ENCODE results near the gene FYB1. TPM values are rescaled to one million over a fixed set of nuclear protein-coding genes. Genes with fewer than 3 reads are reported as not detected.

Gene FYB1
- total RNA-seq, 1 experiment from 2014 or later = 0.52 TPM

- no peaks in the 10 kb centered on the region for H3K27me3 Mint-ChIP-seq (ENCODE audit: low read depth)
Observed at GRCh38 chr5:39178861-39179260, 40.5 kb downstream of the FYB1 start.

DNA sequence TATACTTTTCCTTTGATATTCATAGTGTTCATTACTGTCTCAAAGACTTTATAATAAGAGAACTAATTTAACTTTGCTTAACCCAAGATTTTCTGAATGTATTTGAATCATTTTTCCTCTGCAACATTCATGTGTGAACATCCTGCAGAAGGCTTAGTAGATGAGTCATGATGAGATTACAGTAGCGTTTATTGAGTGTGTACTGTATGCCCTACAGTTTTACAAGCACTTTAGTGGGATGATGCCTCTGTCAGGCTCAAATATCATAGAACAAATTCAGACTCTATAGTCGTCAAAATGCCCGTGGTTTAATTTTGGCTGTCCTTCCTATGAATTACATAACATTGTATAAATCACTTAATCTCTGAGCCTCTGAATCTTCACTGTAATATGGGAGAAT lies 41.2 kb downstream of the FYB1 start:
- H3K27me3 Mint-ChIP-seq (ENCODE audit: low read depth) = no peaks in the 10 kb centered on the region
- H3K27ac Mint-ChIP-seq = no peak overlapping the region
- CTCF ChIA-PET = no interaction called here
- ATAC-seq = no peak
- no peak for DNase-seq (ENCODE audit: low spot score)
- TF ChIP-seq ELF4 (CRISPR knock-in tag; IDR thresholded peaks at IDR 0.05; ENCODE audit: low read depth) = no peak
- no peaks in the 10 kb centered on the region; the same call in 1 of the 2 replicates for H3K36me3 Mint-ChIP-seq
- H3K4me3 Mint-ChIP-seq = no peak overlapping the region
- POLR2A ChIA-PET = no interaction called here
- H3K9me3 Mint-ChIP-seq = peaks cover 2% of the 10 kb centered on the region
- H3K4me1 Mint-ChIP-seq = peaks cover 9% of the 10 kb centered on the region; the same call in 1 of the 2 replicates

More at GRCh38 chr5:39178861-39179260, 40.5 kb downstream of the FYB1 start:
- CTCF ChIA-PET = interaction anchor here (1.0 kb wide), 1 partner anchor 39 kb away, joined by 6 read pairs; no protein-coding TSS in a partner anchor
- Mint-ChIP-seq H3K27ac (no peak overlapping the region), H3K4me1 (peaks cover 9% of the 10 kb centered on the region; the same call in 1 of the 2 replicates), H3K36me3 (no peaks in the 10 kb centered on the region), H3K4me3 (no peak overlapping the region), H3K9me3 (no peaks in the 10 kb centered on the region)
- DNase-seq (ENCODE audit: low spot score) (no peak), ATAC-seq (no peak)
- no peak for TF ChIP-seq ZNF396 (CRISPR knock-in tag; IDR thresholded peaks at IDR 0.05; ENCODE audit: borderline replicate concordance)
- TF ChIP-seq ZNF512 (CRISPR knock-in tag; IDR thresholded peaks at IDR 0.05; ENCODE audit: borderline replicate concordance) = no peak
- TF ChIP-seq MXD4 (CRISPR knock-in tag; IDR thresholded peaks at IDR 0.05; ENCODE audit: borderline replicate concordance) = no peak
- TF ChIP-seq TCF7 (CRISPR knock-in tag; IDR thresholded peaks at IDR 0.05; ENCODE audit: low read depth) = no peak
- TF ChIP-seq, protein P1, sequence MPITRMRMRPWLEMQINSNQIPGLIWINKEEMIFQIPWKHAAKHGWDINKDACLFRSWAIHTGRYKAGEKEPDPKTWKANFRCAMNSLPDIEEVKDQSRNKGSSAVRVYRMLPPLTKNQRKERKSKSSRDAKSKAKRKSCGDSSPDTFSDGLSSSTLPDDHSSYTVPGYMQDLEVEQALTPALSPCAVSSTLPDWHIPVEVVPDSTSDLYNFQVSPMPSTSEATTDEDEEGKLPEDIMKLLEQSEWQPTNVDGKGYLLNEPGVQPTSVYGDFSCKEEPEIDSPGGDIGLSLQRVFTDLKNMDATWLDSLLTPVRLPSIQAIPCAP (CRISPR knock-in tag; IDR thresholded peaks at IDR 0.05) = no peak
- no peak for TF ChIP-seq CTCF (IDR thresholded peaks at IDR 0.05)
- no peak for TF ChIP-seq HMGA2 (CRISPR knock-in tag; IDR thresholded peaks at IDR 0.05)
- no peak for TF ChIP-seq ZNF121 (CRISPR knock-in tag; IDR thresholded peaks at IDR 0.05)
- no peak for TF ChIP-seq ZMAT4 (CRISPR knock-in tag; IDR thresholded peaks at IDR 0.05)
- TF ChIP-seq SOX15 (CRISPR knock-in tag; IDR thresholded peaks at IDR 0.05) = no peak
- TF ChIP-seq, protein P2, sequence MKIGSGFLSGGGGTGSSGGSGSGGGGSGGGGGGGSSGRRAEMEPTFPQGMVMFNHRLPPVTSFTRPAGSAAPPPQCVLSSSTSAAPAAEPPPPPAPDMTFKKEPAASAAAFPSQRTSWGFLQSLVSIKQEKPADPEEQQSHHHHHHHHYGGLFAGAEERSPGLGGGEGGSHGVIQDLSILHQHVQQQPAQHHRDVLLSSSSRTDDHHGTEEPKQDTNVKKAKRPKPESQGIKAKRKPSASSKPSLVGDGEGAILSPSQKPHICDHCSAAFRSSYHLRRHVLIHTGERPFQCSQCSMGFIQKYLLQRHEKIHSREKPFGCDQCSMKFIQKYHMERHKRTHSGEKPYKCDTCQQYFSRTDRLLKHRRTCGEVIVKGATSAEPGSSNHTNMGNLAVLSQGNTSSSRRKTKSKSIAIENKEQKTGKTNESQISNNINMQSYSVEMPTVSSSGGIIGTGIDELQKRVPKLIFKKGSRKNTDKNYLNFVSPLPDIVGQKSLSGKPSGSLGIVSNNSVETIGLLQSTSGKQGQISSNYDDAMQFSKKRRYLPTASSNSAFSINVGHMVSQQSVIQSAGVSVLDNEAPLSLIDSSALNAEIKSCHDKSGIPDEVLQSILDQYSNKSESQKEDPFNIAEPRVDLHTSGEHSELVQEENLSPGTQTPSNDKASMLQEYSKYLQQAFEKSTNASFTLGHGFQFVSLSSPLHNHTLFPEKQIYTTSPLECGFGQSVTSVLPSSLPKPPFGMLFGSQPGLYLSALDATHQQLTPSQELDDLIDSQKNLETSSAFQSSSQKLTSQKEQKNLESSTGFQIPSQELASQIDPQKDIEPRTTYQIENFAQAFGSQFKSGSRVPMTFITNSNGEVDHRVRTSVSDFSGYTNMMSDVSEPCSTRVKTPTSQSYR (CRISPR knock-in tag; IDR thresholded peaks at IDR 0.05) = no peak
- POLR2A ChIA-PET = no interaction called here

DNA sequence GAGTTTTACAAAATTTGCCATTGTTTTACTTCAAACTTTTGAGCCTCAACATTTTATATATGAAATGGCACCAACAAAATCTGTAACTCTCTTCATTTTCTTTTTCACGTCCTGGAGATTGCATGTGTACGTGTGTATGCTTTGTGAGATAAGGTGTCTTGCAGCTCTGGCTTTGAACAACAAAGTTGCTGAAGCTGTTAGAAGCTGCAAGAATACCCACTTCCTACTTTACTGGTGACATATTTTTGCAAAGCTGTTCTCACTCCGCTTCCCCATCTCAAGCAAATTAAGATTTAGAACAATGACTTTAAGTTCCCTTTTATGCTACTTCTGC lies 41.8 kb downstream of the FYB1 start:
- H3K36me3 Mint-ChIP-seq = peaks cover 2% of the 10 kb centered on the region; the same call in 1 of the 2 replicates
- ChIA-PET CTCF (interaction anchor here (1.0 kb wide), 1 partner anchor 199 kb away, joined by 3 read pairs; no protein-coding TSS in a partner anchor), POLR2A (no interaction called here)
- no peak overlapping the region for H3K27ac Mint-ChIP-seq
- ATAC-seq = no peak
- DNase-seq (ENCODE audit: low spot score) = no peak
- peaks cover 8% of the 10 kb centered on the region for H3K9me3 Mint-ChIP-seq
- no peaks in the 10 kb centered on the region for H3K27me3 Mint-ChIP-seq (ENCODE audit: low read depth)
- no peak overlapping the region for H3K4me3 Mint-ChIP-seq
- H3K4me1 Mint-ChIP-seq = peaks cover 9% of the 10 kb centered on the region; the same call in 1 of the 2 replicates
- TF ChIP-seq, protein P3, sequence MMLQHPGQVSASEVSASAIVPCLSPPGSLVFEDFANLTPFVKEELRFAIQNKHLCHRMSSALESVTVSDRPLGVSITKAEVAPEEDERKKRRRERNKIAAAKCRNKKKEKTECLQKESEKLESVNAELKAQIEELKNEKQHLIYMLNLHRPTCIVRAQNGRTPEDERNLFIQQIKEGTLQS (CRISPR knock-in tag; conservative IDR thresholded peaks at IDR 0.05) = no peak
- TF ChIP-seq HMGXB4 (CRISPR knock-in tag; IDR thresholded peaks at IDR 0.05) (no peak), GRHL2 (CRISPR knock-in tag; IDR thresholded peaks at IDR 0.05; ENCODE audit: insufficient replicate concordance, severe bottlenecking) (no peak), RORB (CRISPR knock-in tag; IDR thresholded peaks at IDR 0.05) (no peak), TCF7 (CRISPR knock-in tag; IDR thresholded peaks at IDR 0.05; ENCODE audit: low read depth) (no peak), ZNF138 (CRISPR knock-in tag; conservative IDR thresholded peaks at IDR 0.05) (no peak), FOXP1 (CRISPR knock-in tag; IDR thresholded peaks at IDR 0.05; ENCODE audit: borderline replicate concordance) (no peak), E2F4 (CRISPR knock-in tag; IDR thresholded peaks at IDR 0.05; ENCODE audit: borderline replicate concordance, low read depth) (no peak)
- TF ChIP-seq, protein P4, sequence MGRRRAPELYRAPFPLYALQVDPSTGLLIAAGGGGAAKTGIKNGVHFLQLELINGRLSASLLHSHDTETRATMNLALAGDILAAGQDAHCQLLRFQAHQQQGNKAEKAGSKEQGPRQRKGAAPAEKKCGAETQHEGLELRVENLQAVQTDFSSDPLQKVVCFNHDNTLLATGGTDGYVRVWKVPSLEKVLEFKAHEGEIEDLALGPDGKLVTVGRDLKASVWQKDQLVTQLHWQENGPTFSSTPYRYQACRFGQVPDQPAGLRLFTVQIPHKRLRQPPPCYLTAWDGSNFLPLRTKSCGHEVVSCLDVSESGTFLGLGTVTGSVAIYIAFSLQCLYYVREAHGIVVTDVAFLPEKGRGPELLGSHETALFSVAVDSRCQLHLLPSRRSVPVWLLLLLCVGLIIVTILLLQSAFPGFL (CRISPR knock-in tag; IDR thresholded peaks at IDR 0.05; ENCODE audit: borderline replicate concordance) = no peak

Measured in WTC11 (cell line).